ENCODE results near the gene IFI27L2. TPM values are rescaled to one million over a fixed set of nuclear protein-coding genes. Genes with fewer than 3 reads are reported as not detected.

Gene IFI27L2, protein sequence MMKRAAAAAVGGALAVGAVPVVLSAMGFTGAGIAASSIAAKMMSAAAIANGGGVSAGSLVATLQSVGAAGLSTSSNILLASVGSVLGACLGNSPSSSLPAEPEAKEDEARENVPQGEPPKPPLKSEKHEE
- total RNA-seq, result 171 TPM

DNA sequence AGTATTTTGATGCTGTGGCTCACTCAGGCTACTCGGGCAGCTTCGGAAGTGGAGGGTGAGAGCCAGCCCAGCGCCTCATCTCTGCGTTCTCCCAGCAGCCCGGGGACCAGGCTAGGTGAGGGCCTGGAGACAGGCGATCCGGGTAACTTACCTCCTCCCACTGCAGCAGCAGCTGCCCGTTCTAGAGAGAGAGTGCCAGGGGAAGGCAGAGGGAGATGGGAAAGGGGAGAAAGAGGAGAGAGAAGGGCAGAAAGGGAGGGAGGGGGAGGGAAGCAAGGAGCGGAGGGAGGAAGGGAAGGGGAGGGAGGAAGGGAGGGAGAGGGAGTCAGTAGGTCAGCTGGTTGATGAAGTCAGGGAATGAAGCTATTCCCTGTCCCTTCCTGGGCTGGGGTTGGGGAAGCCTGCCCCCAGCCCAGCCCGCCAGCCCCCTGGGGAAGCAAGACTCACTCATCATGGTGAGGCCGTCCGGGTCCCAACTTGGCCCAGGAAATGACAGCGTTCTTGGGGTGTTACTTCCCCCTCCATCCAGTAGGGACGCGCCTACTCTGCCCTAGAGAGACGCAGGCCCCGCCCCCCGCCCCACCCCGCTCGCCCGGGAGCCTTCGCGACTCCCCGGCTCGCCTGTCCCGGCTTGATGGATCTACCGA lies at the start of gene IFI27L2:
TSS of gene IFI27L2 (minus strand) at position 494 of the 647 bp plus-strand sequence. CDS start at position 454, 40 bp downstream.
- intact Hi-C loops (cut with DNase I), result no loop called here
- peak within 1 kb of the TSS; percentile 43 to 72 for H3K4me3 ChIP-seq
- peaks cover 13% of the 10 kb centered on the region for H3K4me1 ChIP-seq
- H3K36me3 ChIP-seq, result no peaks in the 10 kb centered on the region
- peak in 1 of 2 donors; percentile 96 for DNase-seq (ENCODE audit: extremely low spot score in 2 of 2)
- H3K9me3 ChIP-seq, result no peaks in the 10 kb centered on the region
- peak within 1 kb of the TSS; percentile 88 for H3K27ac ChIP-seq
- peak in 1 of 2 donors; percentile 39 for TF ChIP-seq POLR2A (IDR thresholded peaks at IDR 0.05)
- TF ChIP-seq, protein P1, sequence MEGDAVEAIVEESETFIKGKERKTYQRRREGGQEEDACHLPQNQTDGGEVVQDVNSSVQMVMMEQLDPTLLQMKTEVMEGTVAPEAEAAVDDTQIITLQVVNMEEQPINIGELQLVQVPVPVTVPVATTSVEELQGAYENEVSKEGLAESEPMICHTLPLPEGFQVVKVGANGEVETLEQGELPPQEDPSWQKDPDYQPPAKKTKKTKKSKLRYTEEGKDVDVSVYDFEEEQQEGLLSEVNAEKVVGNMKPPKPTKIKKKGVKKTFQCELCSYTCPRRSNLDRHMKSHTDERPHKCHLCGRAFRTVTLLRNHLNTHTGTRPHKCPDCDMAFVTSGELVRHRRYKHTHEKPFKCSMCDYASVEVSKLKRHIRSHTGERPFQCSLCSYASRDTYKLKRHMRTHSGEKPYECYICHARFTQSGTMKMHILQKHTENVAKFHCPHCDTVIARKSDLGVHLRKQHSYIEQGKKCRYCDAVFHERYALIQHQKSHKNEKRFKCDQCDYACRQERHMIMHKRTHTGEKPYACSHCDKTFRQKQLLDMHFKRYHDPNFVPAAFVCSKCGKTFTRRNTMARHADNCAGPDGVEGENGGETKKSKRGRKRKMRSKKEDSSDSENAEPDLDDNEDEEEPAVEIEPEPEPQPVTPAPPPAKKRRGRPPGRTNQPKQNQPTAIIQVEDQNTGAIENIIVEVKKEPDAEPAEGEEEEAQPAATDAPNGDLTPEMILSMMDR (IDR thresholded peaks at IDR 0.05), result peak in 2 of 3 experiments; percentile 12 to 28
- peak in 1 of 2 donors; percentile 73 for TF ChIP-seq POLR2AphosphoS5 (IDR thresholded peaks at IDR 0.05; ENCODE audit: insufficient read depth in 1 of 2, low read depth in 1 of 2)
- no peaks in the 10 kb centered on the region for H3K27me3 ChIP-seq

DNA sequence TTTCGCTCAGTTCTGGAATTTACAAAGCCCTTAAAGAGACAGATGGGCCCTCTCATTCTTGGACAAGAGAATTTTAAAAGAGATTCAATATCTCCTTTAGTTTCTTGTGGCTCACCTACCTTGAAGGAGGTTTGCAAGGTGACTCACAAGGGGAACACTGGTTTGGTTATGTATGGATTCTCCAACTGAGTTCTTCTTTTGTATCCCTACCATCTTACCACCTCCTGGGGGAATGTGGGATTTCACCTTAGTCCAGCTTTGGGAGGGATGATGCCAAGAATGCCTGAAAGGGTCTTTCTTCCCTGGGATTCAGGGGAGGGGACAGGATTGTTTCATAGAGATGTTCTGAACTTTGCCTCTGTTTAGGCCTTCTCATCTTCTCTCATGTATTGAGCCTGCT lies 48.4 kb upstream of the IFI27L2 start:
- DNase-seq (ENCODE audit: extremely low spot score in 2 of 2), result no peak
- no peaks in the 10 kb centered on the region for H3K27me3 ChIP-seq
- H3K27ac ChIP-seq, result no peak overlapping the region
- no peaks in the 10 kb centered on the region for H3K36me3 ChIP-seq
- intact Hi-C loops (cut with DNase I), result no loop called here
- H3K4me3 ChIP-seq, result no peak overlapping the region
- no peaks in the 10 kb centered on the region for H3K9me3 ChIP-seq
- TF ChIP-seq POLR2AphosphoS5 (IDR thresholded peaks at IDR 0.05; ENCODE audit: insufficient read depth in 1 of 2, low read depth in 1 of 2), result no peak
- TF ChIP-seq POLR2A (IDR thresholded peaks at IDR 0.05), result no peak
- TF ChIP-seq, protein P1 (IDR thresholded peaks at IDR 0.05), result no peak
- H3K4me1 ChIP-seq, result peaks cover 22% of the 10 kb centered on the region

GRCh38 chr14:94176808-94177207 lies 47.4 kb upstream of the IFI27L2 start:
- H3K27me3 ChIP-seq, result no peaks in the 10 kb centered on the region
- no peak overlapping the region for H3K27ac ChIP-seq
- DNase-seq (ENCODE audit: extremely low spot score in 2 of 2), result no peak
- H3K4me3 ChIP-seq, result no peak overlapping the region
- H3K9me3 ChIP-seq, result no peaks in the 10 kb centered on the region
- TF ChIP-seq, protein P1 (IDR thresholded peaks at IDR 0.05), result no peak
- no peak for TF ChIP-seq POLR2A (IDR thresholded peaks at IDR 0.05)
- no peak for TF ChIP-seq POLR2AphosphoS5 (IDR thresholded peaks at IDR 0.05; ENCODE audit: insufficient read depth in 1 of 2, low read depth in 1 of 2)
- intact Hi-C loops (cut with DNase I), result no loop called here
- H3K4me1 ChIP-seq, result peaks cover 22% of the 10 kb centered on the region
- H3K36me3 ChIP-seq, result no peaks in the 10 kb centered on the region

GRCh38 chr14:94175747-94176146 lies 46.3 kb upstream of the IFI27L2 start:
- H3K36me3 ChIP-seq, result no peaks in the 10 kb centered on the region
- peak overlapping the region; percentile 72 for H3K27ac ChIP-seq
- H3K27me3 ChIP-seq, result no peaks in the 10 kb centered on the region
- no peak for DNase-seq (ENCODE audit: extremely low spot score in 2 of 2)
- H3K4me1 ChIP-seq, result peaks cover 22% of the 10 kb centered on the region
- intact Hi-C loops (cut with DNase I), result no loop called here
- peak overlapping the region; percentile 72 to 76 for H3K4me3 ChIP-seq
- no peaks in the 10 kb centered on the region for H3K9me3 ChIP-seq
- TF ChIP-seq, protein P1 (IDR thresholded peaks at IDR 0.05), result no peak
- TF ChIP-seq POLR2AphosphoS5 (IDR thresholded peaks at IDR 0.05; ENCODE audit: insufficient read depth in 1 of 2, low read depth in 1 of 2), result no peak
- no peak for TF ChIP-seq POLR2A (IDR thresholded peaks at IDR 0.05)

All from vagina (tissue), 2 donors.